WTC11 (cell line): ENCODE data around the gene HS2ST1. TPM values are rescaled to one million over a fixed set of nuclear protein-coding genes. Genes with fewer than 3 reads are reported as not detected.

ENCODE experiments used
- ATAC-seq: fragments of 200-7000 bp; cut with Tn5 transposase; 2 replicates; pipeline ENCODE4 v1.10.0; 2021; ENCODE audit warnings: mild to moderate bottlenecking, moderate library complexity
- CTCF ChIA-PET: fragments of 300-600 bp; sonication (Branson Sonifier 250); formaldehyde crosslinking; loops from one replicate; lab custom pipeline; 2021; ENCODE audit warnings: antibody characterized with exemption; lab: Charles Lee
- POLR2A ChIA-PET: fragments of 350-600 bp; sonication (Branson Sonifier 250); formaldehyde crosslinking; loops from one replicate; lab custom pipeline; 2021; ENCODE audit warnings: antibody characterized with exemption; lab: Charles Lee
- DNase-seq: peaks from one replicate; pipeline ENCODE4 v3.0.0; 2021; ENCODE audit warnings: low spot score
- H3K27ac Mint-ChIP-seq: 2 replicates; pipeline ENCODE4 v1.8.0; 2021; ENCODE audit warnings: mixed read lengths
- H3K27me3 Mint-ChIP-seq: 2 replicates; pipeline ENCODE4 v1.8.0; 2021; ENCODE audit warnings: low read depth, mild to moderate bottlenecking, moderate library complexity, mixed read lengths
- H3K36me3 Mint-ChIP-seq: 2 replicates; pipeline ENCODE4 v1.8.0; 2021; ENCODE audit warnings: mixed read lengths
- H3K4me1 Mint-ChIP-seq: 2 replicates; pipeline ENCODE4 v1.8.0; 2022; ENCODE audit warnings: mixed read lengths
- H3K4me3 Mint-ChIP-seq: 2 replicates; pipeline ENCODE4 v1.8.0; 2021; ENCODE audit warnings: mild to moderate bottlenecking, moderate library complexity, mixed read lengths
- H3K9me3 Mint-ChIP-seq: 2 replicates; pipeline ENCODE4 v1.8.0; 2021; ENCODE audit warnings: mixed read lengths
- CBFB ChIP-seq: sonication (generic); formaldehyde crosslinking; IDR thresholded peaks from 2 replicates; pipeline ENCODE4 v1.8.1; 2022; ENCODE audit warnings: mild to moderate bottlenecking, low read depth, missing genetic modification reagents
- CTCF ChIP-seq: fragments of 200-600 bp; IDR thresholded peaks from 2 replicates; pipeline ENCODE4 v1.8.0; 2022; ENCODE audit warnings: antibody characterized with exemption
- EMX1 ChIP-seq: fragments of 250-450 bp; sonication (Bioruptor Pico); IDR thresholded peaks from 2 replicates; pipeline ENCODE4 v1.8.0; 2021; ENCODE audit warnings: mild to moderate bottlenecking
- ETV6 ChIP-seq: sonication (generic); formaldehyde crosslinking; IDR thresholded peaks from 2 replicates; pipeline ENCODE4 v1.8.1; 2022; ENCODE audit warnings: mild to moderate bottlenecking, missing genetic modification reagents
- FOXK1 ChIP-seq: sonication (generic); formaldehyde crosslinking; IDR thresholded peaks from 2 replicates; pipeline ENCODE4 v1.8.0; 2022; ENCODE audit warnings: mild to moderate bottlenecking, moderate library complexity, missing genetic modification reagents
- FOXP4 ChIP-seq: sonication (generic); formaldehyde crosslinking; IDR thresholded peaks from 2 replicates; pipeline ENCODE4 v1.8.0; 2022; ENCODE audit warnings: mild to moderate bottlenecking, missing genetic modification reagents
- GRHL2 ChIP-seq: fragments of 250-450 bp; sonication (Bioruptor Pico); IDR thresholded peaks from 2 replicates; pipeline ENCODE4 v1.8.0; 2022; ENCODE audit warnings: mild to moderate bottlenecking, moderate library complexity; ENCODE audit not compliant: insufficient replicate concordance, severe bottlenecking
- HMGA2 ChIP-seq: fragments of 250-450 bp; sonication (Bioruptor Pico); IDR thresholded peaks from 2 replicates; pipeline ENCODE4 v1.4.0; 2021; ENCODE audit warnings: mild to moderate bottlenecking, moderate library complexity
- HMGXB4 ChIP-seq: sonication (generic); formaldehyde crosslinking; IDR thresholded peaks from 2 replicates; pipeline ENCODE4 v1.8.1; 2023; ENCODE audit warnings: mild to moderate bottlenecking, moderate library complexity, missing genetic modification reagents
- MAX ChIP-seq: sonication (generic); formaldehyde crosslinking; IDR thresholded peaks from 2 replicates; pipeline ENCODE4 v1.8.0; 2022; ENCODE audit warnings: mild to moderate bottlenecking, missing genetic modification reagents
- MLX ChIP-seq: sonication (generic); formaldehyde crosslinking; IDR thresholded peaks from 2 replicates; pipeline ENCODE4 v1.8.1; 2023; ENCODE audit warnings: mild to moderate bottlenecking, missing genetic modification reagents, moderate library complexity
- NR1H2 ChIP-seq: sonication (generic); formaldehyde crosslinking; IDR thresholded peaks from 2 replicates; pipeline ENCODE4 v1.9.0; 2021; ENCODE audit warnings: mild to moderate bottlenecking, moderate library complexity, missing genetic modification reagents
- PREB ChIP-seq: sonication (generic); formaldehyde crosslinking; IDR thresholded peaks from 2 replicates; pipeline ENCODE4 v1.8.1; 2022; ENCODE audit warnings: mild to moderate bottlenecking, missing genetic modification reagents, moderate library complexity, borderline replicate concordance
- ZNF263 ChIP-seq: sonication (generic); formaldehyde crosslinking; IDR thresholded peaks from 2 replicates; pipeline ENCODE4 v1.8.1; 2022; ENCODE audit warnings: low read depth, mild to moderate bottlenecking, moderate library complexity, missing genetic modification reagents
- ZNF416 ChIP-seq: fragments of 250-450 bp; sonication (Bioruptor Pico); IDR thresholded peaks from 2 replicates; pipeline ENCODE4 v1.9.0; 2021; ENCODE audit warnings: mild to moderate bottlenecking, inconsistent platforms
- ZNF512 ChIP-seq: sonication (generic); formaldehyde crosslinking; IDR thresholded peaks from 2 replicates; pipeline ENCODE4 v1.8.1; 2022; ENCODE audit warnings: missing genetic modification reagents, borderline replicate concordance
- ZSCAN18 ChIP-seq: fragments of 250-450 bp; sonication (Bioruptor Pico); IDR thresholded peaks from 2 replicates; pipeline ENCODE4 v2.1.2; 2022; ENCODE audit warnings: mild to moderate bottlenecking, moderate library complexity
- total RNA-seq: library from RNA; stranded (reverse); gene quantifications from 3 replicates; pipeline ENCODE4 v1.2.3, GENCODE V29; 2021

Gene HS2ST1
- total RNA-seq, 1 experiment from 2014 or later: 24.7 TPM

- TF ChIP-seq ZNF512 (CRISPR knock-in tag) (no peak), EMX1 (no peak), ZNF416 (no peak)
Measured at GRCh38 chr1:87129038-87129437, 214.6 kb downstream of the HS2ST1 start (continued).

GRCh38 chr1:87129606-87130005 is 215.2 kb downstream of the HS2ST1 start:
- Mint-ChIP-seq H3K4me1 (peaks cover 10% of the 10 kb centered on the region), H3K4me3 (no peak overlapping the region), H3K9me3 (no peaks in the 10 kb centered on the region)
- DNase-seq: no peak
- TF ChIP-seq PREB (CRISPR knock-in tag) (no peak), HMGXB4 (CRISPR knock-in tag) (no peak)
- TF ChIP-seq, all 79 proteins: peak for 0
- no peak for ATAC-seq
- ChIA-PET POLR2A (no interaction called here), CTCF (interaction anchor here (0.8 to 1.4 kb wide), 5 partner anchors 13 to 197 kb away, joined by 3 read pairs; no protein-coding TSS in a partner anchor)
- peaks cover 16% of the 10 kb centered on the region for H3K27me3 Mint-ChIP-seq
- H3K36me3 Mint-ChIP-seq: no peaks in the 10 kb centered on the region
- H3K27ac Mint-ChIP-seq: no peak overlapping the region

GRCh38 chr1:87130438-87130837 is 216.0 kb downstream of the HS2ST1 start:
- DNase-seq: no peak
- Mint-ChIP-seq H3K4me3 (no peak overlapping the region), H3K9me3 (no peaks in the 10 kb centered on the region), H3K27me3 (peaks cover 16% of the 10 kb centered on the region), H3K27ac (no peak overlapping the region), H3K4me1 (peaks cover 18% of the 10 kb centered on the region), H3K36me3 (no peaks in the 10 kb centered on the region)
- no peak for ATAC-seq
- ChIA-PET CTCF (interaction anchor here (1.1 to 1.4 kb wide), 3 partner anchors 10 to 15 kb away, joined by 3 read pairs; no protein-coding TSS in a partner anchor), POLR2A (no interaction called here)
- TF ChIP-seq NR1H2 (CRISPR knock-in tag) (no peak), HMGA2 (CRISPR knock-in tag) (no peak), CBFB (CRISPR knock-in tag) (no peak), MLX (CRISPR knock-in tag) (no peak), GRHL2 (CRISPR knock-in tag) (no peak)

- CTCF ChIA-PET: interaction anchor here (0.7 to 1.2 kb wide), 4 partner anchors 11 to 184 kb away, joined by 3 to 4 read pairs (median 3); no protein-coding TSS in a partner anchor
- peak; percentile 85 for ATAC-seq
- peaks cover 16% of the 10 kb centered on the region for H3K27me3 Mint-ChIP-seq
- peaks cover 22% of the 10 kb centered on the region for H3K4me1 Mint-ChIP-seq
- no peaks in the 10 kb centered on the region for H3K9me3 Mint-ChIP-seq
- H3K36me3 Mint-ChIP-seq: no peaks in the 10 kb centered on the region
- POLR2A ChIA-PET: interaction anchor here (0.5 kb wide), 1 partner anchor 231 kb away, joined by 6 read pairs; no protein-coding TSS in a partner anchor
- DNase-seq: peak; percentile 81
- H3K27ac Mint-ChIP-seq: no peak overlapping the region
- H3K4me3 Mint-ChIP-seq: peak overlapping the region; percentile 73
- TF ChIP-seq ETV6: peak; percentile 54
- peak; percentile 27; the same call in 1 of the 2 replicates for TF ChIP-seq ZNF263 (CRISPR knock-in tag)
- peak; percentile 77 for TF ChIP-seq MAX (CRISPR knock-in tag)
- no peak for TF ChIP-seq FOXK1 (CRISPR knock-in tag)
- TF ChIP-seq CTCF: peak; percentile 95
- TF ChIP-seq FOXP4 (CRISPR knock-in tag): 0 out of 2 replicates have a peak, but pooled peaks have one; percentile 31
- TF ChIP-seq ZSCAN18 (CRISPR knock-in tag): no peak
Measured at GRCh38 chr1:87131809-87132283, 217.4 kb downstream of the HS2ST1 start.
